GM12872 (cell line): ENCODE measurements around the gene SLIT1.

Experiments used
- CTCF ChIP-seq: IDR thresholded peaks from 3 replicates; pipeline ENCODE4 v1.5.1; 2011; ENCODE audit warnings: low read depth, mild to moderate bottlenecking, low read length, moderate library complexity; ENCODE audit not compliant: insufficient read depth

SLIT1 gene

GRCh38 chr10:97149079-97149531, 36.7 kb downstream of the SLIT1 start:
- TF ChIP-seq CTCF = no peak

GRCh38 chr10:97144297-97144696, 41.5 kb downstream of the SLIT1 start:
- TF ChIP-seq CTCF = no peak

- TF ChIP-seq CTCF = no peak
Measured at GRCh38 chr10:97142834-97143233, 42.9 kb downstream of the SLIT1 start.

- no peak for TF ChIP-seq CTCF
Measured at GRCh38 chr10:97140902-97141745, 44.6 kb downstream of the SLIT1 start.

- no peak for TF ChIP-seq CTCF
Measured at GRCh38 chr10:97140049-97140846, 45.5 kb downstream of the SLIT1 start.

- TF ChIP-seq CTCF = no peak
Measured at GRCh38 chr10:97139651-97140048, 46.1 kb downstream of the SLIT1 start.

- TF ChIP-seq CTCF = no peak
Measured at GRCh38 chr10:97138846-97139245, 46.9 kb downstream of the SLIT1 start.
